ENCODE data around the gene ZDHHC18.
"Not testable (repeated sequence)": the region's sequence is repeated elsewhere in the genome, so short reads cannot be mapped to it uniquely, and the experiment has no call there.

Gene ZDHHC18

GRCh38 chr1:26837665-26838064 is 11.2 kb downstream of the ZDHHC18 start:
- DNase-seq = not testable (repeated sequence)

GRCh38 chr1:26838474-26839338 is 12.2 kb downstream of the ZDHHC18 start:
- DNase-seq = peak; percentile 64

- no peak for DNase-seq
These were observed 12.8 kb downstream of the ZDHHC18 start for GRCh38 chr1:26839339-26839722.

GRCh38 chr1:26839779-26840178 is 13.3 kb downstream of the ZDHHC18 start:
- no peak for DNase-seq

GRCh38 chr1:26844424-26845196 is 18.1 kb downstream of the ZDHHC18 start:
- DNase-seq = no peak

GRCh38 chr1:26847826-26848225 is 21.3 kb downstream of the ZDHHC18 start:
- not testable (repeated sequence) for DNase-seq

GRCh38 chr1:26848499-26848898 is 22.0 kb downstream of the ZDHHC18 start:
- no peak for DNase-seq

- DNase-seq = no peak
These were observed 22.7 kb downstream of the ZDHHC18 start for GRCh38 chr1:26848941-26849774.

- no peak for DNase-seq
These were observed 24.7 kb downstream of the ZDHHC18 start for GRCh38 chr1:26851106-26851684.

- DNase-seq = no peak
These were observed 26.2 kb downstream of the ZDHHC18 start for GRCh38 chr1:26852701-26853100.

- peak; percentile 76 for DNase-seq
These were observed 26.7 kb downstream of the ZDHHC18 start for GRCh38 chr1:26853156-26853555.

- no peak for DNase-seq
These were observed 27.1 kb downstream of the ZDHHC18 start for GRCh38 chr1:26853600-26853999.

- DNase-seq = no peak
These were observed 28.4 kb downstream of the ZDHHC18 start for GRCh38 chr1:26854906-26855305.

GRCh38 chr1:26855636-26856035 is 29.1 kb downstream of the ZDHHC18 start:
- DNase-seq = no peak

GRCh38 chr1:26856181-26856580 is 29.7 kb downstream of the ZDHHC18 start:
- no peak for DNase-seq

GRCh38 chr1:26856604-26857469 is 30.3 kb downstream of the ZDHHC18 start:
- DNase-seq = no peak

- DNase-seq = no peak
These were observed 31.1 kb downstream of the ZDHHC18 start for GRCh38 chr1:26857473-26858060.

- DNase-seq = no peak
These were observed 31.7 kb downstream of the ZDHHC18 start for GRCh38 chr1:26858160-26858559.

- no peak for DNase-seq
These were observed 32.6 kb downstream of the ZDHHC18 start for GRCh38 chr1:26858891-26859640.

- no peak for DNase-seq
These were observed 34.8 kb downstream of the ZDHHC18 start for GRCh38 chr1:26861286-26861701.

Measured in activated CD4-positive, alpha-beta T cell treated with anti-CD3 and anti-CD28 coated beads, Interleukin-2, amount 50 U/mL, for 16 hours (primary cell).